GM12878 (cell line): ENCODE data around the gene PYGO2. TPM values are rescaled to one million over a fixed set of nuclear protein-coding genes. Genes with fewer than 3 reads are reported as not detected.

Experiments
- ATAC-seq: fragments of 200-7000 bp; cut with Tn5 transposase; 3 replicates; pipeline ENCODE4 v1.9.1; 2020; ENCODE audit warnings: mild to moderate bottlenecking, moderate library complexity
- BruUV-seq: library from RNA; stranded (reverse); fragments of 400-500 nt; replicated peaks from 2 replicates; lab custom pipeline; 2021; lab: Mats Ljungman, UMichigan
- CTCF ChIA-PET: fragments of 300-600 bp; sonication (Branson Sonifier 250); formaldehyde crosslinking; extraction: SDS; loops from one replicate; lab custom pipeline; 2021; ENCODE audit warnings: inconsistent platforms; lab: Yijun Ruan, JAX
- POLR2A ChIA-PET: fragments of 350-600 bp; formaldehyde crosslinking; extraction: SDS; loops from one replicate; lab custom pipeline; 2021; ENCODE audit warnings: inconsistent platforms; lab: Charles Lee
- RAD21 ChIA-PET: fragments of 300-600 bp; sonication (Branson Sonifier 250); formaldehyde crosslinking; loops from one replicate; lab custom pipeline; 2023; ENCODE audit warnings: antibody characterized with exemption; ENCODE audit not compliant: unreplicated experiment; lab: Charles Lee
- SMC1A ChIA-PET: fragments of 300-600 bp; sonication (Branson Sonifier 250); formaldehyde crosslinking; loops from one replicate; lab custom pipeline; 2023; ENCODE audit not compliant: unreplicated experiment, uncharacterized antibody; lab: Charles Lee
- DNase-seq: peaks from one replicate; pipeline ENCODE4 v3.0.0-alpha.2; 2011; ENCODE audit warnings: low read depth, low spot score
- FAIRE-seq: peaks from 3 replicates; lab custom pipeline; 2011; peaks lifted over from hg19 to GRCh38; lab: Jason Lieb, UNC
- H2AFZ ChIP-seq: 2 replicates; pipeline ENCODE4 v1.6.0; 2011; ENCODE audit warnings: low read depth, low read length, control low read depth; ENCODE audit not compliant: control insufficient read depth
- H3K27ac ChIP-seq: 2 replicates; pipeline ENCODE4 v1.5.1; 2011; ENCODE audit warnings: control low read depth; ENCODE audit not compliant: control insufficient read depth, insufficient read depth
- H3K27me3 ChIP-seq, 2 experiments: replicated peaks in 1 of 2; 2 replicates each; pipeline versions ENCODE4 v1.6.0 to v1.6.1; 2011; ENCODE audit warnings: low read length in 1 of 2; ENCODE audit not compliant: control insufficient read depth in 2 of 2, insufficient read depth in 2 of 2
- H3K36me3 ChIP-seq, 2 experiments: 2 replicates each; pipeline ENCODE4 v1.5.1; 2011; ENCODE audit warnings: low read length in 1 of 2; ENCODE audit not compliant: control insufficient read depth in 2 of 2, insufficient read depth in 2 of 2
- H3K4me1 ChIP-seq: 2 replicates; pipeline ENCODE4 v1.6.1; 2011; ENCODE audit warnings: mild to moderate bottlenecking, low read length, moderate library complexity, mixed read lengths; ENCODE audit not compliant: control insufficient read depth, insufficient read depth
- H3K4me2 ChIP-seq: 2 replicates; pipeline ENCODE4 v1.6.0; 2011; ENCODE audit warnings: control low read depth; ENCODE audit not compliant: control insufficient read depth, insufficient read depth
- H3K4me3 ChIP-seq: fragments of 200-600 bp; sonication (generic); 2 replicates; pipeline ENCODE4 v1.5.1; 2016
- H3K79me2 ChIP-seq: 2 replicates; pipeline ENCODE4 v1.6.0; 2011; ENCODE audit warnings: low read length; ENCODE audit not compliant: control insufficient read depth, insufficient read depth
- H3K9ac ChIP-seq: 2 replicates; pipeline ENCODE4 v1.8.0; 2011; ENCODE audit warnings: low read length, control low read depth, mixed read lengths; ENCODE audit not compliant: control insufficient read depth, insufficient read depth
- H3K9me3 ChIP-seq: replicated peaks from 3 replicates; pipeline ENCODE4 v1.5.1; 2011; ENCODE audit warnings: mild to moderate bottlenecking, low read length; ENCODE audit not compliant: control insufficient read depth, insufficient read depth
- H4K20me1 ChIP-seq: 2 replicates; pipeline ENCODE4 v1.6.0; 2011; ENCODE audit not compliant: control insufficient read depth, insufficient read depth
- CBFB ChIP-seq: IDR thresholded peaks from 2 replicates; pipeline ENCODE4 v1.6.1; 2016; ENCODE audit warnings: antibody characterized with exemption, low read depth
- CBX3 ChIP-seq: fragments of 200-600 bp; sonication (generic); IDR thresholded peaks from 2 replicates; pipeline ENCODE4 v1.6.1; 2016; ENCODE audit warnings: low read depth, borderline replicate concordance
- ESRRA ChIP-seq: IDR thresholded peaks from 2 replicates; pipeline ENCODE4 v1.6.1; 2012; ENCODE audit warnings: mild to moderate bottlenecking, low read length, improper control_type of control experiment
- HDAC6 ChIP-seq: fragments of 200-600 bp; sonication (generic); IDR thresholded peaks from one replicate; pipeline ENCODE4 v1.8.0; 2017; ENCODE audit warnings: antibody characterized with exemption; ENCODE audit not compliant: unreplicated experiment
- IKZF1 ChIP-seq: fragments of 450-650 bp; conservative IDR thresholded peaks from 2 replicates; pipeline ENCODE4 v1.6.1; 2017; ENCODE audit warnings: antibody characterized with exemption, mild to moderate bottlenecking
- MXI1 ChIP-seq: fragments of 150-350 bp; IDR thresholded peaks from 2 replicates; pipeline ENCODE4 v1.6.1; 2011; ENCODE audit warnings: low read depth, mild to moderate bottlenecking, inconsistent platforms, low read length, improper control_type of control experiment
- NBN ChIP-seq: fragments of 450-650 bp; IDR thresholded peaks from 2 replicates; pipeline ENCODE4 v1.6.1; 2016
- PBX3 ChIP-seq: IDR thresholded peaks from 2 replicates; pipeline ENCODE4 v1.6.1; 2011; ENCODE audit warnings: mild to moderate bottlenecking, low read depth, low read length, moderate library complexity; ENCODE audit not compliant: insufficient replicate concordance
- POLR2AphosphoS2 ChIP-seq: IDR thresholded peaks from 2 replicates; pipeline ENCODE4 v1.6.1; 2011; ENCODE audit warnings: low read depth, mild to moderate bottlenecking, low read length, improper control_type of control experiment, moderate library complexity
- RAD51 ChIP-seq: fragments of 450-650 bp; IDR thresholded peaks from 2 replicates; pipeline ENCODE4 v1.6.1; 2016; ENCODE audit warnings: moderate library complexity, mild to moderate bottlenecking, inconsistent platforms
- RCOR1 ChIP-seq: conservative IDR thresholded peaks from 2 replicates; pipeline ENCODE4 v1.6.1; 2012; ENCODE audit warnings: low read depth, low read length, improper control_type of control experiment
- RFX5 ChIP-seq: IDR thresholded peaks from 2 replicates; pipeline ENCODE4 v1.6.1; 2011; ENCODE audit warnings: low read depth, low read length, improper control_type of control experiment
- SREBF1 ChIP-seq: IDR thresholded peaks from 2 replicates; pipeline ENCODE4 v1.6.1; 2012; ENCODE audit warnings: mild to moderate bottlenecking, low read length
- ZBTB40 ChIP-seq: fragments of 450-650 bp; IDR thresholded peaks from 2 replicates; pipeline ENCODE4 v1.6.1; 2016; ENCODE audit warnings: mild to moderate bottlenecking, moderate library complexity, borderline replicate concordance
- ZNF207 ChIP-seq: fragments of 450-650 bp; IDR thresholded peaks from 2 replicates; pipeline ENCODE4 v1.6.1; 2014; ENCODE audit warnings: antibody characterized with exemption, mild to moderate bottlenecking, borderline replicate concordance
- ZNF384 ChIP-seq: IDR thresholded peaks from 2 replicates; pipeline ENCODE4 v1.6.1; 2012; ENCODE audit warnings: low read depth, mild to moderate bottlenecking, low read length, improper control_type of control experiment, borderline replicate concordance
- ZZZ3 ChIP-seq: IDR thresholded peaks from 2 replicates; pipeline ENCODE4 v1.6.1; 2011; ENCODE audit warnings: low read depth; ENCODE audit not compliant: control insufficient read depth, insufficient read length
- WGBS: methylation state at CpG from one replicate; pipeline ENCODE4 v1.1.6; 2016; ENCODE audit warnings: low lambda C conversion rate; ENCODE audit not compliant: insufficient replicate concordance, insufficient coverage; ENCODE audit errors: missing lambda C conversion rate; 5-methylcytosine and 5-hydroxymethylcytosine counted together
- in situ Hi-C: fragments of 300-500 bp; cut with MboI; formaldehyde crosslinking; loops from 9 replicates; pipeline ENCODE4 v1.14.3; 2018; ENCODE audit warnings: mixed read lengths
- intact Hi-C: fragments of 100-400 bp; cut with micrococcal nuclease; formaldehyde crosslinking; loops from one replicate; pipeline ENCODE4 v1.14.2; 2022; ENCODE audit not compliant: unreplicated experiment
- polyA plus RNA-seq, 11 experiments: library from polyadenylated mRNA; depleted of rRNA in 4 of 11; unstranded in 6 of 11; stranded (reverse) in 5 of 11; fragments of >200 nt; fragmentation: Nextera tagmentation in 4 of 11; fragmentation: Illumina TruSeq in 1 of 11; extraction: Ambion mirVana in 4 of 11; extraction: Trizol in 1 of 11; gene quantifications; 1 replicate in 1 of 11; 2 replicates in 10 of 11; pipeline versions ENCODE4 v1.2.1 to v1.2.3, GENCODE V29; 2011 to 2016; ENCODE audit warnings: inconsistent platforms in 2 of 11, missing spikeins in 2 of 11, low read depth in 1 of 11
- total RNA-seq, 4 experiments: library from RNA; depleted of rRNA in 3 of 4; stranded (reverse); fragments of >200 nt in 3 of 4; fragmentation: Illumina TruSeq in 1 of 4; extraction: Trizol in 1 of 4; gene quantifications; 2 replicates each; pipeline versions ENCODE4 v1.2.1 to v1.2.3, GENCODE V29; 2013 to 2021

The PYGO2 gene
- total and polyA plus RNA-seq, 10 of the 15 experiments (the other 5 are each of a cell fraction or from before 2014, with no cell fraction given) = 8.1 to 33.8 (median 23.5) TPM

GRCh38 chr1:155006601-155007101, 45.1 kb upstream of the PYGO2 start (continued):
- TF ChIP-seq ZNF207 (no peak), RFX5 (no peak), PBX3 (no peak), SREBF1 (no peak; the same call in 1 of the 2 replicates), ZNF384 (no peak), CBFB (no peak), NBN (no peak), MXI1 (no peak), CBX3 (no peak), HDAC6 (no peak)

- no peak for FAIRE-seq
- ChIA-PET POLR2A (interaction anchor here (1.0 to 1.7 kb wide), 3 partner anchors 11 to 59 kb away, joined by 3 to 5 read pairs (median 4); partner anchors contain the start of gene PYGO2), RAD21 (interaction anchor here (1.1 to 3.3 kb wide), 3 partner anchors 10 to 32 kb away, joined by 4 to 14 read pairs (median 4); no protein-coding TSS in a partner anchor), CTCF (interaction anchor here (0.6 to 3.6 kb wide), 7 partner anchors 9 to 65 kb away, joined by 3 to 27 read pairs (median 3); no protein-coding TSS in a partner anchor), SMC1A (no interaction called here)
- Histone ChIP-seq H3K27ac (peak overlapping the region; percentile 91), H3K9ac (peak overlapping the region; percentile 85), H3K79me2 (peaks cover 61% of the 10 kb centered on the region), H4K20me1 (0 out of 2 replicates have a peak, but pooled peaks cover 3% of the 10 kb centered on the region), H3K4me2 (peak overlapping the region; percentile 98), H3K4me3 (peak overlapping the region; percentile 99; the same call in 1 of the 2 replicates), H3K36me3 (no peaks in the 10 kb centered on the region; a peak in 2 of 4 replicates), H3K9me3 (no peaks in the 10 kb centered on the region), H3K27me3 (no peaks in the 10 kb centered on the region), H3K4me1 (peaks cover 52% of the 10 kb centered on the region), H2AFZ (no peak overlapping the region)
- no peak for ATAC-seq
- in situ Hi-C loops (no loop called here), intact Hi-C loops (no loop called here)
- 27% methylated on average over 14 of the region's 17 CpGs for WGBS
- no peak for DNase-seq
- no TSS peak for BruUV-seq
- no peak for TF ChIP-seq ESRRA
- TF ChIP-seq RCOR1 = no peak
- TF ChIP-seq ZBTB40 = no peak
- no peak for TF ChIP-seq IKZF1
- TF ChIP-seq ZZZ3 = no peak
- TF ChIP-seq RAD51 = no peak
- no peak for TF ChIP-seq POLR2AphosphoS2
Measured at GRCh38 chr1:155005076-155006011, 43.8 kb upstream of the PYGO2 start.
